Bronchus fibroblast of lung (primary cell): ENCODE measurements around the gene OR51T1. TPM values are rescaled to one million over a fixed set of nuclear protein-coding genes. Genes with fewer than 3 reads are reported as not detected.

Experiments
- total RNA-seq: library from RNA; depleted of rRNA; stranded (reverse); fragments of >200 nt; gene quantifications from 2 replicates; pipeline ENCODE4 v1.2.3, GENCODE V29; 2015

OR51T1 gene, protein sequence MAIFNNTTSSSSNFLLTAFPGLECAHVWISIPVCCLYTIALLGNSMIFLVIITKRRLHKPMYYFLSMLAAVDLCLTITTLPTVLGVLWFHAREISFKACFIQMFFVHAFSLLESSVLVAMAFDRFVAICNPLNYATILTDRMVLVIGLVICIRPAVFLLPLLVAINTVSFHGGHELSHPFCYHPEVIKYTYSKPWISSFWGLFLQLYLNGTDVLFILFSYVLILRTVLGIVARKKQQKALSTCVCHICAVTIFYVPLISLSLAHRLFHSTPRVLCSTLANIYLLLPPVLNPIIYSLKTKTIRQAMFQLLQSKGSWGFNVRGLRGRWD
- not detected in 2 replicates for total RNA-seq

GRCh38 chr11:4881860-4882500, at the start of gene OR51T1:
TSS of gene OR51T1 (plus strand) at chr11:4881900. CDS start at chr11:4881900, 0 bp downstream.

DNA sequence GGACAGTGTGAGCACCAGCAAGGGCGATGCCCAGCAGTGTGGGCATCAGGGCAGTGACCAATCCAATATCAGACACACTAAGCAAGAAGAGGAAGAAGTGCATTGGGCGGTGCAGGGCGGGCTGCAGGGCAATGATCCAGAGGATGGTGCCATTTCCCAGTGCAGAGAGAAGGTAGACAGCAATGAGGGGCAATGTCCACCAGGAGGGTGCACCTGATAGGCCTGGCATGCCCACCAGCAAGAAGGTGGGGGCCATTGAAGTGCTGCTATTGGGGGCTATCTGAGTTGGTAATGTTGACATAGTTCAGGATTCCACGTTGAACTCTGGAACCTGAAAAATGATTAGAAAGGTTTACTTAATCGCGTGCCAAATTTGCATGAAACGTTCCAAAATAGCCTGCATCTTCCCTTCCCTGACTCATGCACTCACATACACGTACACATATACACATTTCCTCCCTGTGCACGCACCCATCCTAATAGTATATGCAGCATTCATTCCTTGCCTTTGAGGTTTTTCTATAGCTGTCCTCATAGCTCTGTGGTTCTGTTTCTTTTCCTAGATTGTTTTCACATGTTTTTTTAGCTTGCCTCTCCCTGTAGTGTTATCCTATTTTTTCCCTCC, 32.7 kb upstream of the OR51T1 start, which contains the start of gene OR51S1:
Gene OR51S1 (minus strand): TSS at position 301 of the 625 bp plus-strand sequence. CDS start 0 bp downstream, at position 301.

GRCh38 chr11:4903484-4903883, 21.8 kb downstream of the OR51T1 start, which contains the start of gene OR51A7:
TSS of gene OR51A7 (plus strand) at chr11:4903783. CDS start at chr11:4907370, 3,587 bp downstream.

GRCh38 chr11:4919250-4919649, 37.5 kb downstream of the OR51T1 start, which contains the start of gene OR51G2:
TSS of gene OR51G2 (minus strand) at chr11:4919350. CDS start at chr11:4915663, 3,687 bp downstream.

GRCh38 chr11:4924239-4924638, 42.5 kb downstream of the OR51T1 start, which contains the start of gene OR51G1:
TSS of gene OR51G1 (minus strand) at chr11:4924339. CDS start at chr11:4924339, 0 bp downstream.

Other genes with a start within 250 kb of the OR51T1 start
- not detected in 2 replicates for gene OR51D1, start 244.4 kb upstream of the OR51T1 start, total RNA-seq
- gene OR51E1, start 237.9 kb upstream of the OR51T1 start, total RNA-seq: not detected in 2 replicates
- not detected in 2 replicates for gene OR51E2, start 184.0 kb upstream of the OR51T1 start, total RNA-seq
- not detected in 2 replicates for gene MMP26, start 177.1 kb upstream of the OR51T1 start, total RNA-seq
- not detected in 2 replicates for gene OR51F1, start 112.0 kb upstream of the OR51T1 start, total RNA-seq
- gene OR52R1, start 77.5 kb upstream of the OR51T1 start, total RNA-seq: not detected in 2 replicates
- gene OR51F2, start 60.6 kb upstream of the OR51T1 start, total RNA-seq: not detected in 2 replicates
- not detected in 2 replicates for gene OR51S1, start 32.7 kb upstream of the OR51T1 start, total RNA-seq
- not detected in 2 replicates for gene OR51A7, start 21.9 kb downstream of the OR51T1 start, total RNA-seq
- not detected in 2 replicates for gene OR51G2, start 37.5 kb downstream of the OR51T1 start, total RNA-seq
- gene OR51G1, start 42.4 kb downstream of the OR51T1 start, total RNA-seq: not detected in 2 replicates
- not detected in 2 replicates for gene OR51A4, start 65.7 kb downstream of the OR51T1 start, total RNA-seq
- not detected in 2 replicates for gene OR51A2, start 73.8 kb downstream of the OR51T1 start, total RNA-seq
- not detected in 2 replicates for gene OR51L1, start 113.0 kb downstream of the OR51T1 start, total RNA-seq
- gene OR52J3, start 164.6 kb downstream of the OR51T1 start, total RNA-seq: not detected in 2 replicates
- gene OR52E2, start 177.7 kb downstream of the OR51T1 start, total RNA-seq: not detected in 2 replicates
- not detected in 2 replicates for gene OR52E1, start 187.7 kb downstream of the OR51T1 start, total RNA-seq